A549 treated with RU486 at 1 μM for 4 hours (cell line): ENCODE results near the gene CFHR2. TPM values are rescaled to one million over a fixed set of nuclear protein-coding genes. Genes with fewer than 3 reads are reported as not detected.

Experiments used
- total RNA-seq: library from RNA; stranded (reverse); fragments of 200-300 nt; extraction: Qiagen RNA extraction; gene quantifications from 5 replicates; pipeline ENCODE4 v1.2.3, GENCODE V29; 2022; ENCODE audit warnings: low read depth

CFHR2 gene
- total RNA-seq: not detected in 5 replicates

DNA sequence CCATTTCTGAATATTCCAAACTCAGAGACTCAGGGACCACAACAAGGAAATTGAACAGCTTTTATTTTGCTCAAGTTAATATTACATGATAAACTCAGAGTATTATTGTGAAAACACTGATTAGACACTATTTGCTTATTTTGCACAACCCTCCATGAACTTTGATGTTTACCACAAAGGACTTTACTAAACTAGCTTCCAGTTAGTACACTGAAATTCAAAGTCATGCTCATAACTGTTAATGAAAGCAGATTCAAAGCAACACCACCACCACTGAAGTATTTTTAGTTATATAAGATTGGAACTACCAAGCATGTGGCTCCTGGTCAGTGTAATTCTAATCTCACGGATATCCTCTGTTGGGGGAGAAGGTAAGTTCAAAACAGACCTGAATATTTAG lies at the start of gene CFHR2:
CFHR2 (plus strand) TSS at position 171 of the 400 bp plus-strand sequence; CDS start at position 314, 143 bp downstream.

DNA sequence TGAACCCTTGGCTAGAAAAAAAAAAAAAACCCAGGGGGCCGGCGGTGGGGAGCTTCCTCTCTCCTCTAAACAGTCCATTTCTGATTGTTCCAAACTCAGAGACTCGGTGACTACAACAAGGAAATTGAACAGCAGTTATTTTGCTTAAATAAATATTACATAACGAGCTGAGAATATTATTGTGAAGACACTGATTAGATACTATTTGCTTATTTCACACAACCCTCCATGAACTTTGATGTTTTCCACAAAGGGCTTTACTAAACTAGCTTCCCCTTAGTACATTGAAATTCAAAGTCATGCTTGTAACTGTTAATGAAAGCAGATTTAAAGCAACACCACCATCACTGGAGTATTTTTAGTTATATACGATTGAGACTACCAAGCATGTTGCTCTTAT lies 33.7 kb downstream of the CFHR2 start, which contains the start of gene CFHR5:
CFHR5 (plus strand) TSS at position 279 of the 400 bp plus-strand sequence; CDS start at position 388, 109 bp downstream.

Other genes with a start within 250 kb of the CFHR2 start
- 0.10 to 0.18 TPM in 2 of 5 replicates, not detected in the others for gene CFHR3, start 168.9 kb upstream of the CFHR2 start, total RNA-seq
- gene CFHR1, start 124.0 kb upstream of the CFHR2 start, total RNA-seq: 0.16 to 0.30 TPM (median 0.23 TPM) in 4 of 5 replicates, not detected in the other
- gene CFHR4, start 55.7 kb upstream of the CFHR2 start, total RNA-seq: not detected in 5 replicates
- not detected in 5 replicates for gene CFHR5, start 33.8 kb downstream of the CFHR2 start, total RNA-seq
- gene F13B, start 123.5 kb downstream of the CFHR2 start, total RNA-seq: 0.06 to 0.09 TPM (median 0.08 TPM) in 3 of 5 replicates, not detected in the others
- 6.7 to 26.1 TPM (median 22.7 TPM) in 5 replicates for gene ASPM, start 202.9 kb downstream of the CFHR2 start, total RNA-seq